Measurements from ENCODE around the gene HECTD3. TPM values are rescaled to one million over a fixed set of nuclear protein-coding genes. Genes with fewer than 3 reads are reported as not detected.

The HECTD3 gene
- polyA plus RNA-seq (2012; ENCODE audit: insufficient read depth, insufficient read length): 27.0 TPM

GRCh38 chr1:45010855-45011811 is at the start of gene HECTD3:
HECTD3 (minus strand) TSS chr1:45011324; CDS start chr1:45011257, 67 bp downstream.
- peak; percentile 74 for DNase-seq (ENCODE audit: low read depth, low spot score)
- peak within 1 kb of the TSS; percentile 74 for H3K4me3 ChIP-seq (ENCODE audit: low read length)

- no peak overlapping the region for H3K4me3 ChIP-seq (ENCODE audit: low read length)
- DNase-seq (ENCODE audit: low read depth, low spot score): no peak
Observed at GRCh38 chr1:45059829-45060228, 48.7 kb upstream of the HECTD3 start.

GRCh38 chr1:45057542-45057941 is 46.4 kb upstream of the HECTD3 start:
- DNase-seq (ENCODE audit: low read depth, low spot score): no peak
- no peak overlapping the region for H3K4me3 ChIP-seq (ENCODE audit: low read length)

DNA sequence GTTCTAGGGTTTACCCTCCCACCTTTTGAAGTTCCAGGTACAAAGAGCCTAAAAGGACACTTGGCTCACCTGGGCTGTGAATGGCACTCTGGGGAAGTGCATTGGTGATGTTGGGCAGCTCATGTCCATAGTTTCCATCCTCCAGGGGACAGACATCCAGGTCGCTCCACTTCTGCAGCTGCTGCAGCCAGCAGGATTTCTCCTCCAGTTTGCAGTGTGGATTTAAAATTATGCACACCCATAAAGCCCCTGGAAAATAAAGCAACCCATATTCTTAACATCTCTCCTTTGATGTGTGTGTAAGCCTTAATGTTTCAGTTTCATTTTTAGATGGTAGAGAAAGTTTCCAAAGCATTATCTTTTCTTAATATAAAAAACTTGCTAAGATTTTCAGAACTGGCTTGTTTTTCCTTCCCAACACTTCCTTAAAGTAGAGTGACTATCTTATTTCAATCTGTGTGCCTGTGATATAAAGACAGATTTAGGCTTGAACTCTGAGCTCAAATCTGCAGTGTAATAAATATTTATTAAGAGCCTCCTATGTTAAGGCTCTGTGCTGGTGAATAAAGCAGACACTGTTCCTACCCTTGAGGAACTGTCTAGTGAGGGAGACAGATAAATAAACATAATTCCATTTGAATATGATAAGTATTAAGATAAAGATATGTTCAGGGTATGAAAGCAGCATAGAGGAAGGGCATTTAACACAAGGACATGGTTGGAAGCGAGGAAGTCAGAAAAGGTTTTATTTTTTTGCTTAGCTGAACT is 40.1 kb upstream of the HECTD3 start:
- no peak overlapping the region for H3K4me3 ChIP-seq (ENCODE audit: low read length)
- peak; percentile 20 for DNase-seq (ENCODE audit: low read depth, low spot score)

DNA sequence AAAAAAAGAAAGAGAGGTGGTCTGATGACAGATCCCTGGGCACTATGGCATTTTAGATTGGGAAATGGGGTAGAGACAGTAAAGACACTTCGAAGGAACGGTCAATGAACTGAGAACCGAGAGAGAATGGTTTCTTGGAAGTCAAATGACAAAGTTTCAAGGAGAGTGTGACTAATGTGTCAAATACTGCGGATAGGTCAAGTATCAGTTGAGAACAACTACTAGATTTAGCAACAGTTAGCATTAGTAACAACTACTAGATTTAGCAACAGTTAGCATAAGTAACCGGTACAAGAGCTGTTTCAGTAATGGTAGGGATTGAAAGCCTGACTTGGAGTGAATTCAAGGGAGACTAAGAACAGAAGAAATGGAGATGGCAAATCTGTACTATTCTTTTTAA is 35.9 kb upstream of the HECTD3 start:
- no peak overlapping the region for H3K4me3 ChIP-seq (ENCODE audit: low read length)
- DNase-seq (ENCODE audit: low read depth, low spot score): no peak

DNA sequence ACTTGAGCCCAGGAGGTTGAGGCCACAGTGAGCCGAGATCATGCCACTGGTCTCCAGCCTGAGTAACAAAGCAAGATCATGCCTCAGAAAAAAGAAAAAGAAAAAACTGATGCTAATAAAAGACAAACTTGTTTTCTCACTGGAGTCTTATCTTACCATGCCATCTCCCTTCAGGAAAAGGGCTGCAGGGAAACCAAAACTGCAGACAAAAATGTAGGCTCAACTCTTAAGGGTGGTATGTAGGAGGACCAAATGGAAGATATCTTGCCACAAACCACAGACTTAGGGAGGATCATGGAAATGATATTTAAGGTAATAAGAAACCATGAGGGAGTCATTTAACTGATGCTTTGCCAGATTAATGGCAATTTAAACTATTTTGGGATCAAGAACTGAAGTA is 33.8 kb upstream of the HECTD3 start:
- H3K4me3 ChIP-seq (ENCODE audit: low read length): no peak overlapping the region
- no peak for DNase-seq (ENCODE audit: low read depth, low spot score)

GRCh38 chr1:45043094-45043493 is 32.0 kb upstream of the HECTD3 start:
- no peak for DNase-seq (ENCODE audit: low read depth, low spot score)
- no peak overlapping the region for H3K4me3 ChIP-seq (ENCODE audit: low read length)

- no peak for DNase-seq (ENCODE audit: low read depth, low spot score)
Observed at GRCh38 chr1:45040297-45040696, 29.2 kb upstream of the HECTD3 start.

GRCh38 chr1:45038661-45039364 is 27.7 kb upstream of the HECTD3 start:
- H3K4me3 ChIP-seq (ENCODE audit: low read length): no peak overlapping the region

More at GRCh38 chr1:45040297-45040696, 29.2 kb upstream of the HECTD3 start:
- H3K4me3 ChIP-seq (ENCODE audit: low read length): no peak overlapping the region

DNA sequence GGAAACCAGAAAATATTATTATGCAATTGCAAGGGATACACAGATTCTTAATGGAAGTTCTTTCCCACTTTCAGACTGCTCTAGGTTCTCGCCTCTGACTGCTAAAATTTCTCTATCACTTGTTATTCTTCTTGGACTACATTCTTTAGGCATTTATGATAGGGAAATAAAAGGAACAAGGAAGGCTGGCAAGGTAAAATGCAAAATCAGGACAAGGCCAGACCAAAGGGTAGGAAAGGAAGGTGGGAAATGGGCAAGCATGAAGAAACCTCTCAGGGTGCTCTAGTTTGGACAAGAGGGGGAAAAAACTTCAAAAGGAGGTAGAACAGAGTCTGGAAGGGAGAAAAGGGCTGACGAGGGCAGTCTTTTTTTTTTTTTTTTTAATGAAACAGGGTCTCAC is 27.1 kb upstream of the HECTD3 start:
- H3K4me3 ChIP-seq (ENCODE audit: low read length): no peak overlapping the region
- DNase-seq (ENCODE audit: low read depth, low spot score): no peak

More at GRCh38 chr1:45038661-45039364, 27.7 kb upstream of the HECTD3 start:
- no peak for DNase-seq (ENCODE audit: low read depth, low spot score)

DNA sequence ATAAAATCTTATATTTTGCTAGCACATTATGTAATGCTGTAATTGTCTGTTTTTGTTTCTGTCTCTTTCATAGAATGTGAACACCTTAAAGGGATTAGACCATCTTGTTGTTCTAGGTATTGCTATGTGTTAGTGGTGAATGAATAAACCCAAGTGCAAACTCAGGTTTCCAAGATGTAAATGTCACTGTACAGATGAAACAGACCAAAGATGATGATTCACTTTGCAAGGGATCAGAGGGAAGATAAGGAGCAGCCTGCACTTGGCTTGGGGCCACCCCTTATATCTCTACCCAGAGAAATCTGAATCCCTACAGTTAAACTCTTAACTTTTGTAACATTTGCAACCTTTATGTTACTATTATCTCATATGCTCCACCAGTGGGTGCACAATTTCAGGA is 26.3 kb upstream of the HECTD3 start:
- H3K4me3 ChIP-seq (ENCODE audit: low read length): no peak overlapping the region
- no peak for DNase-seq (ENCODE audit: low read depth, low spot score)

GRCh38 chr1:45035631-45036301 is 24.6 kb upstream of the HECTD3 start:
- no peak overlapping the region for H3K4me3 ChIP-seq (ENCODE audit: low read length)
- DNase-seq (ENCODE audit: low read depth, low spot score): no peak

DNA sequence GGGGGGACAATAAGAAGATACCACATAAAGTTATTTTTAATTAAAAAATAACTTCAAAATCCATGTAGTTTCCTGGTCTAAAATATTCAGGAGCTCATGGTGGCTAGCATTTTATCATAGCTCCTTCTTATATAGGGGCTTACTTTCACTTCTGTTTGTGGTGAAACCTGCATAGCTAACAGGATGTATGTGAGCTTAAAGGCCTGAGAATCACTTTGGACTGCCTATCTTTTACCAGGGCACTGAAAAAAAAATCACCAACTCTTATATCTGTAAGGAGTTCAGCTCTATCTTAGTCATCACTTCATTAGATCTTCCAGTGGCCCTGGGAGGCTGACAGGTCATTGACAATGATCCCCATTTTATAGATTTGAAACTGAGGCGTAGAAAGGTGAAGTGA is 22.2 kb upstream of the HECTD3 start:
- peak; percentile 31 for DNase-seq (ENCODE audit: low read depth, low spot score)

GRCh38 chr1:45032837-45033236 is 21.7 kb upstream of the HECTD3 start:
- H3K4me3 ChIP-seq (ENCODE audit: low read length): no peak overlapping the region
- DNase-seq (ENCODE audit: low read depth, low spot score): no peak

More for the DNA sequence above, 22.2 kb upstream of the HECTD3 start:
- no peak overlapping the region for H3K4me3 ChIP-seq (ENCODE audit: low read length)

DNA sequence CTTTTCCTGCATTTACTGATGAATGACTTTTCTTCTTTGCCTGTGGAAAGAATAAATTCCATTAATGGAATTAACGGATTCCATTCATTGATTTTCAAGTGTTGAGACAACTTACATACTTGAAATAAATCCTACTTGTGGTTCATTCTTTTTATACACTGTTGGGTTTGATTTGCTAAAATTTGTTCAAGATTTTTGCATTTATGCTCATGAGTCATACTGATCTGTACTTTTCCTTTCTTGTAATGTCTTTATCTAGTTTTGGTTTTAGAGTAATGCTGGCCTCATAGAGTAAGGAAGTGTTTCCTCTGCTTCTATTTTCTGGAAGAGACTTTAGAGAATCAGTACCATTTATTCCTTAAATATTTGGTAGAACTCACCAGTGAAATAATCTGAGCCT is 15.3 kb upstream of the HECTD3 start:
- no peak overlapping the region for H3K4me3 ChIP-seq (ENCODE audit: low read length)
- DNase-seq (ENCODE audit: low read depth, low spot score): no peak

GRCh38 chr1:45023663-45024062 is 12.5 kb upstream of the HECTD3 start:
- DNase-seq (ENCODE audit: low read depth, low spot score): no peak
- H3K4me3 ChIP-seq (ENCODE audit: low read length): no peak overlapping the region

- no peak overlapping the region for H3K4me3 ChIP-seq (ENCODE audit: low read length)
- peak; percentile 61 for DNase-seq (ENCODE audit: low read depth, low spot score)
Observed at GRCh38 chr1:45018599-45019230, 7.6 kb upstream of the HECTD3 start.

GRCh38 chr1:45016767-45017166 is 5.6 kb upstream of the HECTD3 start:
- no peak for DNase-seq (ENCODE audit: low read depth, low spot score)
- no peak overlapping the region for H3K4me3 ChIP-seq (ENCODE audit: low read length)

Measured in Jurkat, Clone E6-1 (cell line).